HK-2 (cell line): ENCODE results near the gene PKD2L1.
"Not testable (repeated sequence)": the region's sequence is repeated elsewhere in the genome, so short reads cannot be mapped to it uniquely, and the experiment has no call there.

Experiments
- DNase-seq: peaks from one replicate; pipeline ENCODE4 v3.0.0-alpha.2; 2018; ENCODE audit not compliant: unreplicated experiment

PKD2L1 gene

GRCh38 chr10:100330079-100330478 is at the start of gene PKD2L1:
TSS of gene PKD2L1 (minus strand) at chr10:100330228. CDS start at chr10:100330103, 125 bp downstream.
- DNase-seq, result no peak

- no peak for DNase-seq
These were observed 47.8 kb upstream of the PKD2L1 start for GRCh38 chr10:100377830-100378229.

GRCh38 chr10:100376656-100377055 is 46.6 kb upstream of the PKD2L1 start:
- not testable (repeated sequence) for DNase-seq

- not testable (repeated sequence) for DNase-seq
These were observed 44.8 kb upstream of the PKD2L1 start for GRCh38 chr10:100374677-100375353.

GRCh38 chr10:100374200-100374655 is 44.2 kb upstream of the PKD2L1 start:
- no peak for DNase-seq

GRCh38 chr10:100373298-100374199 is 43.5 kb upstream of the PKD2L1 start:
- peak; percentile 100 for DNase-seq

- no peak for DNase-seq
These were observed 42.6 kb upstream of the PKD2L1 start for GRCh38 chr10:100372415-100373297.

- DNase-seq, result no peak
These were observed 41.5 kb upstream of the PKD2L1 start for GRCh38 chr10:100371482-100372027.

- DNase-seq, result peak; percentile 82
These were observed 40.9 kb upstream of the PKD2L1 start for GRCh38 chr10:100370714-100371481.

- no peak for DNase-seq
These were observed 38.7 kb upstream of the PKD2L1 start for GRCh38 chr10:100368721-100369120.

- peak; percentile 87 for DNase-seq
These were observed 34.8 kb upstream of the PKD2L1 start for GRCh38 chr10:100364735-100365391.

- DNase-seq, result no peak
These were observed 34.1 kb upstream of the PKD2L1 start for GRCh38 chr10:100364175-100364574.

GRCh38 chr10:100362570-100363496 is 32.8 kb upstream of the PKD2L1 start:
- no peak for DNase-seq

- no peak for DNase-seq
These were observed 30.2 kb upstream of the PKD2L1 start for GRCh38 chr10:100360234-100360633.

GRCh38 chr10:100359529-100360150 is 29.6 kb upstream of the PKD2L1 start:
- DNase-seq, result no peak

GRCh38 chr10:100359030-100359432 is 29.0 kb upstream of the PKD2L1 start:
- DNase-seq, result no peak

- no peak for DNase-seq
These were observed 27.2 kb upstream of the PKD2L1 start for GRCh38 chr10:100357059-100357858.
